ENCODE results near the gene SYNE3.

DNA sequence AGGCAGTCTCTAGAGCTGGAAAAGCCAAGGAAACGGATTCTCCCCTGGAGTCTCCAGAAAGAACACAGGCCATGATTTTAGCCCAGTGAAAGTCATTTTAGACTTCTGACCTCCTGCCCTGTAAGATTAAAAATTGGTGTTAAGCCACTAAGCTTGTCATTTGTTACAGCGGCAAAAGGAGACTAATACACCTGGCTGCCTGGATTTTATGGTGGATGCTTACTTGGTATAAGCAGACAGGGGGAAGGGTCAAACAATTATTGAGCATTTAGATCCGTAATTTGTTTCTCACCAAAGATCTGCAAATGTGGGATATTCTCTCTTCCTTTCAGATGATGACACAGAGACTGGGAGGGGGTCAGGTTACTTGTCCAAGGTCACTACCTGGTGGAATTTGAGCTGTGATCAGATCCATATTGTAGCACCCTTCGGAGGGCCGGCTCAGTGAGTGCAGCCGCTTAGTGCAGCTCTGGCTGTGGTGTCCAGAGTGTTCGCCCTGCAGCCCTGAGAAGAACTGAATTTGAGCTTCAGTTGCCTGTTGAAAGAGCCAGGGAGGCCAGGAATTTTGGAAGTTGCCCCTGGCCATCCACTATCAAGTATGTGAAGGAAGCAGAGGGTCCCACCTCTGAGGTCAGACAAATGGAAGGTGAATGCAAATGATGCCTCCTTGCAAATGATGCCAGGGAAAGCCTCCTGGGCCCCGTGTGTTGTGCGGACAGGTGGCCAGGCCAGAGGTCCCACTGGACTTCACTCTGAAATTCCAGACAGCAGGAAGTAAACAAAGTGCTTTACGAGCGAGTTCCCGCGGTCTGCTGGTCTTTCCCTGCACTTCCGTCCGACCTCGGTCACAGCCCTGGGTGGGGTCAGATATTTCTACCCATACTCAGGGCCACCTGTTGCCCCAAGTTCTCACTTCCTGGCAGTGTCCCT, 33.5 kb upstream of the SYNE3 start:
- TF ChIP-seq, protein P1, sequence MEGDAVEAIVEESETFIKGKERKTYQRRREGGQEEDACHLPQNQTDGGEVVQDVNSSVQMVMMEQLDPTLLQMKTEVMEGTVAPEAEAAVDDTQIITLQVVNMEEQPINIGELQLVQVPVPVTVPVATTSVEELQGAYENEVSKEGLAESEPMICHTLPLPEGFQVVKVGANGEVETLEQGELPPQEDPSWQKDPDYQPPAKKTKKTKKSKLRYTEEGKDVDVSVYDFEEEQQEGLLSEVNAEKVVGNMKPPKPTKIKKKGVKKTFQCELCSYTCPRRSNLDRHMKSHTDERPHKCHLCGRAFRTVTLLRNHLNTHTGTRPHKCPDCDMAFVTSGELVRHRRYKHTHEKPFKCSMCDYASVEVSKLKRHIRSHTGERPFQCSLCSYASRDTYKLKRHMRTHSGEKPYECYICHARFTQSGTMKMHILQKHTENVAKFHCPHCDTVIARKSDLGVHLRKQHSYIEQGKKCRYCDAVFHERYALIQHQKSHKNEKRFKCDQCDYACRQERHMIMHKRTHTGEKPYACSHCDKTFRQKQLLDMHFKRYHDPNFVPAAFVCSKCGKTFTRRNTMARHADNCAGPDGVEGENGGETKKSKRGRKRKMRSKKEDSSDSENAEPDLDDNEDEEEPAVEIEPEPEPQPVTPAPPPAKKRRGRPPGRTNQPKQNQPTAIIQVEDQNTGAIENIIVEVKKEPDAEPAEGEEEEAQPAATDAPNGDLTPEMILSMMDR (IDR thresholded peaks at IDR 0.05): no peak
- TF ChIP-seq POLR2AphosphoS5 (IDR thresholded peaks at IDR 0.05): no peak
